Neural cell (in vitro differentiated cells): ENCODE measurements around the gene STPG2. TPM values are rescaled to one million over a fixed set of nuclear protein-coding genes. Genes with fewer than 3 reads are reported as not detected.

ENCODE experiments used
- H2AFZ ChIP-seq: fragments of 200-600, 300-800 bp; sonication (generic), shearing (Covaris generic); 2 replicates; pipeline ENCODE4 v1.6.0; 2014; ENCODE audit warnings: low read depth, mild to moderate bottlenecking, antibody characterized with exemption, low read length, moderate library complexity
- H3F3A ChIP-seq: fragments of 200-600 bp; shearing (Covaris generic); 2 replicates; pipeline ENCODE4 v1.6.1; 2016; ENCODE audit warnings: mild to moderate bottlenecking, moderate library complexity, mixed read lengths, antibody characterized with exemption, low read length; ENCODE audit not compliant: insufficient read depth, poor library complexity, severe bottlenecking
- H3K27ac ChIP-seq: fragments of 200-600, 300-800 bp; sonication (generic), shearing (Covaris generic); 2 replicates; pipeline ENCODE4 v1.5.1; 2014; ENCODE audit warnings: mild to moderate bottlenecking, low read length, moderate library complexity
- H3K27me3 ChIP-seq: fragments of 300-800, 200-600 bp; sonication (generic), shearing (Covaris generic); 2 replicates; pipeline ENCODE4 v1.6.0; 2014; ENCODE audit warnings: mild to moderate bottlenecking, low read depth, low read length, moderate library complexity; ENCODE audit not compliant: insufficient read depth
- H3K36me3 ChIP-seq: fragments of 300-800, 200-600 bp; sonication (generic), shearing (Covaris generic); 2 replicates; pipeline ENCODE4 v1.5.1; 2014; ENCODE audit warnings: mild to moderate bottlenecking, antibody characterized with exemption, low read length, moderate library complexity; ENCODE audit not compliant: insufficient read depth
- H3K4me2 ChIP-seq: fragments of 300-800, 200-600 bp; sonication (generic), shearing (Covaris generic); 2 replicates; pipeline ENCODE4 v1.6.0; 2014; ENCODE audit warnings: mild to moderate bottlenecking, low read length
- H3K4me3 ChIP-seq: fragments of 300-800, 200-600 bp; sonication (generic), shearing (Covaris generic); 2 replicates; pipeline ENCODE4 v1.5.1; 2014; ENCODE audit warnings: mild to moderate bottlenecking, low read length, moderate library complexity
- H3K79me2 ChIP-seq: fragments of 200-600 bp; shearing (Covaris generic); replicated peaks from 2 replicates; pipeline ENCODE4 v1.6.0; 2014; ENCODE audit warnings: mild to moderate bottlenecking, low read length, moderate library complexity; ENCODE audit not compliant: insufficient read depth
- H3K9ac ChIP-seq: fragments of 300-800, 200-600 bp; sonication (generic), shearing (Covaris generic); 2 replicates; pipeline ENCODE4 v1.6.1; 2016; ENCODE audit warnings: mild to moderate bottlenecking, low read length, mixed read lengths
- H3K9me2 ChIP-seq: fragments of 200-600 bp; shearing (Covaris generic); 2 replicates; pipeline ENCODE4 v1.6.1; 2016; ENCODE audit warnings: mild to moderate bottlenecking, low read length, mixed read lengths; ENCODE audit not compliant: insufficient read depth
- H3K9me3 ChIP-seq: fragments of 200-600, 300-800 bp; sonication (generic), shearing (Covaris generic); 2 replicates; pipeline ENCODE4 v1.6.1; 2016; ENCODE audit warnings: mild to moderate bottlenecking, mixed run types, low read length, moderate library complexity, mixed read lengths
- H4K20me1 ChIP-seq: fragments of 200-600 bp; shearing (Covaris generic); 2 replicates; pipeline ENCODE4 v1.6.1; 2016; ENCODE audit warnings: mild to moderate bottlenecking, mixed run types; ENCODE audit not compliant: insufficient read depth
- CTCF ChIP-seq: fragments of 450-650 bp; IDR thresholded peaks from 2 replicates; pipeline ENCODE4 v1.5.1; 2014; ENCODE audit warnings: antibody characterized with exemption, mild to moderate bottlenecking, moderate library complexity; ENCODE audit not compliant: poor library complexity, severe bottlenecking
- EP300 ChIP-seq: fragments of 450-650 bp; conservative IDR thresholded peaks from 2 replicates; pipeline ENCODE4 v1.6.1; 2014; ENCODE audit warnings: antibody characterized with exemption, mild to moderate bottlenecking, moderate library complexity; ENCODE audit not compliant: poor library complexity, severe bottlenecking
- EZH2 ChIP-seq: fragments of 200-600, 300-800 bp; shearing (Covaris generic), sonication (generic); IDR thresholded peaks from 2 replicates; pipeline ENCODE4 v1.6.1; 2014; ENCODE audit warnings: antibody characterized with exemption, low read length, borderline replicate concordance, mild to moderate bottlenecking; ENCODE audit not compliant: insufficient read depth, poor library complexity, severe bottlenecking
- MXI1 ChIP-seq: fragments of 450-650 bp; conservative IDR thresholded peaks from 2 replicates; pipeline ENCODE4 v1.6.1; 2014; ENCODE audit warnings: antibody characterized with exemption, mild to moderate bottlenecking; ENCODE audit not compliant: poor library complexity, severe bottlenecking
- POLR2AphosphoS5 ChIP-seq: IDR thresholded peaks from 2 replicates; pipeline ENCODE4 v1.6.1; 2012
- RAD21 ChIP-seq: fragments of 450-650 bp; conservative IDR thresholded peaks from 2 replicates; pipeline ENCODE4 v1.6.1; 2014; ENCODE audit warnings: antibody characterized with exemption, mild to moderate bottlenecking, moderate library complexity
- REST ChIP-seq: IDR thresholded peaks from 2 replicates; pipeline ENCODE4 v1.6.1; 2012; ENCODE audit warnings: borderline replicate concordance
- SMC3 ChIP-seq: fragments of 450-650 bp; conservative IDR thresholded peaks from 2 replicates; pipeline ENCODE4 v1.6.1; 2014; ENCODE audit warnings: antibody characterized with exemption, mild to moderate bottlenecking, moderate library complexity; ENCODE audit not compliant: poor library complexity
- TAF1 ChIP-seq: IDR thresholded peaks from 2 replicates; pipeline ENCODE4 v1.6.1; 2012; ENCODE audit warnings: low read depth
- polyA plus RNA-seq: library from polyadenylated mRNA; depleted of rRNA; stranded (reverse); fragments of >200 nt; gene quantifications from 2 replicates; pipeline ENCODE4 v1.2.3, GENCODE V29; 2014

STPG2 gene
- polyA plus RNA-seq, 1 donor from 2014 or later: not detected

- no peaks in the 10 kb centered on the region for H4K20me1 ChIP-seq
Measured at GRCh38 chr4:97646997-97647396, 496.3 kb downstream of the STPG2 start.

GRCh38 chr4:97645071-97645821, 498.0 kb downstream of the STPG2 start:
- no peaks in the 10 kb centered on the region for H3K27me3 ChIP-seq
- no peaks in the 10 kb centered on the region for H3K9me2 ChIP-seq
- H3F3A ChIP-seq: no peaks in the 10 kb centered on the region
- no peak overlapping the region for H2AFZ ChIP-seq
- H3K79me2 ChIP-seq: no peaks in the 10 kb centered on the region
- no peak overlapping the region for H3K27ac ChIP-seq
- H3K4me2 ChIP-seq: no peak overlapping the region
- no peaks in the 10 kb centered on the region for H3K9me3 ChIP-seq
- no peak overlapping the region for H3K9ac ChIP-seq
- no peaks in the 10 kb centered on the region for H4K20me1 ChIP-seq
- no peak overlapping the region for H3K4me3 ChIP-seq
- H3K36me3 ChIP-seq: no peaks in the 10 kb centered on the region
- TF ChIP-seq RAD21 (no peak), EZH2 (no peak), CTCF (no peak), REST (no peak), TAF1 (no peak)

More at GRCh38 chr4:97646997-97647396, 496.3 kb downstream of the STPG2 start:
- Histone ChIP-seq H3K79me2 (no peaks in the 10 kb centered on the region), H3K4me2 (no peak overlapping the region), H3K36me3 (no peaks in the 10 kb centered on the region), H2AFZ (no peak overlapping the region), H3K9me2 (no peaks in the 10 kb centered on the region), H3F3A (no peaks in the 10 kb centered on the region), H3K9ac (no peak overlapping the region), H3K9me3 (no peaks in the 10 kb centered on the region), H3K27me3 (no peaks in the 10 kb centered on the region), H3K27ac (no peak overlapping the region), H3K4me3 (no peak overlapping the region)
- TF ChIP-seq EZH2 (no peak), CTCF (no peak), EP300 (no peak), RAD21 (no peak), TAF1 (no peak), MXI1 (no peak), REST (no peak), SMC3 (no peak), POLR2AphosphoS5 (no peak)
